ENCODE data around the gene FLNC.

The FLNC gene

DNA sequence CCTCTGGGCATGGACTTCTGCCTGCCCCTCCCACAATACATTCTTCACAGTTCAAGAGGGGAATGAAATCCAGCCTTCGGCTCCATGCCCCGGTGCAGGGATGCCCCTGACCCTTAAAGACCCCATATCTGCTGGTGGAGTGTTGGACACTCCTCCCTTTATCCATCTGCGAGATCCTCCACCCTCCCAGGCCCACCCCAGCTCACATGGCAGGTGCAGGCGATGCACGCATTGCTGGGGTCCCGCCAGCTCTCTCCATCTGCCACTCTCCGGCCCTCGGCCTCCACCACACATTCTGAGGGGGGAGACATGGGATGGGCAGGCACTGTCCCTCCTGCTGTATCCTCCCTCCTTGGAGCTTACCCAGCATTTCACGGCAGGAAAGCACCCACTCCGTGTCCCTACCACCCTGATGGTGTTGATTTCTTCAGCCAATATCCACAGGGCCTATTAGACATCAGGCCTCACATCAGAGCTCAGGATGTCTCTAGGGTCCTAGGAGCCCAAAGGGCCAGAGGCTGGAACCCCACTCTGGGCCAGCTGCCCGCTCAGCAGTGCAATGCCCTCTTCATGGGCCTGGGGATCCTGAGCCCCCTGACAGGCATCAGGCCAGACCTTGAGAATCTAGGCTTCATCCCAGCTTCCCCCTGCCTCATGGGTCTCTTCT, 50.7 kb downstream of the FLNC start:
- no peak for FAIRE-seq

DNA sequence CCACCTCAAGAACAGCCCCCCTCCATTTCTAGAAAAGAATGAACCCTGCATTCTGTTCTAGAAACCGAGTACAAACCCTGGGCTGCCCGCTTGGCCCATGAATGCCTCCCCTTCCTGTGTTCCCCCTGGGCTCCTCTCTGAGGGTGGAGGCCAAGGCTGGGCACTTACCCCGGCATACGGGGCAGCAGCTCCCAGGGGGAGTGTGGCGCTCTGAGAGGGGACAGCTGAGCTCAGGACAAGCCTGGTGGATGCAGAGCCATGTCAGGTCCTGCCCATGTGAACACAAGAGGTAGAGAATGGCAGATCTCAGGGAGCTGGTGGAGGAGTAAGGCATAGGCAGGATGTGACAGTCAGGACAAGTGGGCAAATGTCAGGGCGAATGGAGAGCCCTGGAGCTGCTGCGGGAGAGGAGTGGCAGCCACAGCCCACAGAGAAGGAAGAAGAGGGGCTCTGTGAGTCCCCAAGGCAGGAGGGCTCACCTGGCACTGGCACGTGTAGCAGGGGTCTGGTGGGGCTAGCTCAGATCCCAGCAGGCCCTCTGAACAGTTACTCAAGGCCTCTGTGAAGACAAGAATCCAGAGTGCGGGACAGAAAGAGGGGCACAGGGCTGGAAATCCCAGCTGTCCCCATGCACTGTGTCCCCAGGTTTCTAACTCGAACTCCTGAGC, 51.4 kb downstream of the FLNC start:
- FAIRE-seq: no peak

DNA sequence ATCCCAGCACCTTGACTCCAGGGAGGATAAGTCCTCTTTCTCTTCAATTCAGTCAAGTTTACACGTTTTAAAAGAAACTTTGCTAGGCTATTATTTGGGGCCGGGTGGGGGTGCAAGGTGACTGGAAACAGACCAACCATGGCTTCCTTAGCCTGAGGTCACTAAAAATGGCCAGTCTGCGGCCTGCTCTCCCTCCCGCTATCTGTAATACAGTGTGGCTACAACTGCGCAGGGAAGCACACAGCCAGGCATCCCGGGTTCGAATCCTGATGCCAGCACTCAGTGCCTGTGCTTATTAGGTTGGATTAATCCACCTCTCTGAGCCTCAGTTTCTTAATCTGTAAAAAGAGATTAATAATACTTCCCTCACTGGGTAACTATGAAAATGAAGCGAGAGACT, 51.9 kb downstream of the FLNC start:
- FAIRE-seq: no peak

DNA sequence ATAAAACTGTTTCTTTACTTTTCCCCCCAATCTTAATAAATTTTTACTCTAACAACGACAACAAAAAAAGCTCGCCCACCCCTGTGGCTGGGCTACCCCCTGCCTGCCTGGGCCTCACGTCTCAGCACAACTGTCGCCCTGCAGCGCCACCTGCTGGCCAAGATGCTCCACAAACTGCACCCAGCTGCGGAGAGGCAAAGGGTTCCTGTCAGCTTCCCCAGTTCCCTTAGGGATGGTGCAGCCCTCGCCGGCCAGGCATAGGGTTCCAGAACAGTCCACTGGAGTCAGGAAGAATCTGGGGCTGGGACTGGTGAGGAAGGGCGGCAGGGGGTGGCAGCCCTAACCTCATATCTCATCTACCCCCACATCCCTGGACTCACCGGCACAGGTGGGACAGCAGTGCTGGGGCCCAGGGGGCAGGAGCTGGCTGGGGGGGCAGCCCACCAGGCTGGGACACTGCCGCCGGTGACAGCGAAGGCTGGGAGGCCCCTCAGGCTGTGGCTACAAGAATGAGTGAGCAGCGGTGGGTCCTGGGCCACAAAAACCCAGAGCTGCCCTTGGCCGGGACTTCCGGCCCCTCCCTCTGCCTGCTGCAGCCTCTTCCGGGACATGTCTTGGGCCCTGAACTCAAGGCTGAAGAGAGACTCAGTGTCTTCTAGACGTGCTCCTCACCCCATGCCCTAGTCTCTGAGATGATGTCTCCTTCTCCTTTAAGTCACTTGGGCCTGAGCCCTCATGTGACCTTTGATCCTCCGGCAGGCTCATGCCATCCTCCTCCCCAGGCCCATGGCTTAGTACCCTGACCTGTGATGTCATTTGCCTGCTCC, 53.6 kb downstream of the FLNC start:
- no peak for FAIRE-seq

DNA sequence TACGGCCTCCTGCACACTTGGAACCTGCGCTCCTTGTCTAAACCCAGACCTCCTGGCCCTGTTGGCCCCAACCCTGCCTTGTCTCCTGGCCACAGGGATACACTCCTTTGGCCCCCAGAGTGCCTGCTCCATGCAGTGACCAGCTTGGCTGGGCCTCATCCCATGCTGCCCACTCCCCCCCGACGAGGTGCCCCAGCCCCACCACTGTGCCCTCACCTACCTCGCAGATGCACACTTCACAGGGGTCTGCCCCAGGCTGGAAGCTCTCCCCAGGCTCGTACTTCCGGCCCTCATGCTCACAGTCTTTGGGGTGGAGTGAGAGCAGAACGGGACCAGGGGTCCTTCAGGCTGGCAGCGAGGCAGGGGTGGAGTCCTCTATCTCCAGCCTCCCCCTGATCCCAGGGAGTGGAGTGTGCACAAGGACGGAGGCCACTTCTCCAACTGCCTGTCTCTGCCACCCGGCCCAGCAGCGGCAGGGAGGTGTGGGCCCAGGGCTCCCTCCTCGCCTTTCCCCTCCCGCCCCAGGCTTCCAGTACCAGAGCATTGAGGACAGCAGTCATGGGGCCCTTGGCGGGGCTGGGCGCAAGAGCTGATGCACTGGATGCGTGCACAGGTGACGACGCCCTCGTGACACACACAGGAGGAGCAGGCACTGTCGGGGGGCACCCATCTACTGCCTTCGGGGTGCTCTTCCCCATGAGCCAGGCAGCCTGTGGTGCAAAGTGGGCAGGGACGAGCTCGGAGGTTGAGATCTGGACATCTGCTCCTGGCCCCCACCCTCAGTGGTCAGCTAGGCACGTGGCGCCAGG, 54.6 kb downstream of the FLNC start:
- no peak for FAIRE-seq

DNA sequence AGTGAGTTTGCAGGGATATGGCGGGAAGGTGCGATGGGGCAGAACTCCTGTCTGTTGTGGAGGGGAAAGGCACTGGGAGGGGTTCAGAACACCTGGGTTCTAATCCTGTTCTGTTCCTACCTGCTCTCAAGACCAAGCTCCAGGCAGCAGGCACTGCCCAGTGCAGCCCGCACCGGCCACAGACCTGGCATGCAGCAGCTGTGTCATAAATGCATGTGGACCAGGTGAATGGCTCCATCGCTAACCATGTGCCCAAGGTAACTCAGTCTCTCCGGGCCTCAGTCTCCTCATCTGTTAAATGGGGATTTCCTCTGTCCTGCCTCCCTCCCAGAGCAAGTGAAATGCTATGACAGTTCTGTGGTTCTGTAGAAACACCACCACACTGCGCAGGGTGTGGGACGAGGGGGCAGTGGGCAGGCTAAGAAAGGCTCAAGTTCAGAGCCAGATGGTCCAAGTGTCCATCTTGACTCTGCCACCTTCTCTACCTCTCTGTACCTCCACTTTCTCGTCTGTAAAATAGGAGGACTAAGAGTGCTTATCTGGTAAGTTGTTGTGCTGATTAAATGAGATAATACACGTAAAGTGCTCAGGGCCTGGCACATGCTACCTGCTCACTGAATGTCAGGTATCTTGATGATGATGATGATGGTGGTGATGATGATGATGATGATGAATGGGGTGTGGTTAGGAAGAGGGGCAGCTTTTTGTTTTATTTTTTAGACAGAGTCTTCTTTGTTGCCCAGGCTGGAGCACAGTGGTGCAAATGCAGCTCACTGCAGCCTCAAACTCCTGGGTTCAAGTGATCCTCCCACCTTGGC, 55.4 kb downstream of the FLNC start:
- FAIRE-seq: no peak

DNA sequence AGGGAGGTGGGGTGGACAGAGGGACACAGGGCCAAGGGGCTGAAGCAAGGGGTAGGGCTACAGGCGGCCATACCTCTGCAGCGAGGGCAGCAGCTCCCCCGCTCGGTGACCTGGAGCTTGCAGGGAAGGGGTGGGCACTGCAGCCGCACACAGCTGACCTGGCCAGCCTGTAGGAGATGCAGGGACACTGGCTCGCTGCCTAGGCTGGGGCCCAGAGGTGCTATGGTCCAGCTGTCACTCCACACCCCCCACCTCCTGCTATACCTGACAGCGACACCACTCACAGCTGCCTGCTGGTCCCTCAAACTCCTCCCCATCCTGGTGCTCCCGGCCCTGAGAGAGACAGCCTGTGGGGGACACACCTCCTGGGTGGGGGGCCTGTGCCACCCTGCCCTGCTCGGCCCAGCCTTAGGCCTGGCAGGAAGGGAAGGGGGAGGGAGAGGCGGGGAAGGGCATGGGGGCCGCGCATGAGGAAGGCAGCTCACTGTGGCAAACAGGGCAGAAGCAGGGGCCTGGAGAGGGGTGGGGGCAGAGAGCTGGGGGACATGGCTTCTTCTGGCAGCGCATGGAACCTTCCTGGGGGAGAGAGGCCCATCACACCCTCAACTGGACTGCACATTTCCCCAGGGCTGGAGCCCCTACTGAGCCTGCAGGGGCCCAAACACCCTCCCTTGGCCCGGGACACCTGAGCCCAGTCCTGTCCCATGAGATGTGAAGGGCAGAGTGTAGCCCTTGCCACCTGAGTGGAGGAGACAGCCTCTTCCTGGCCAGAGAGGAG, 56.4 kb downstream of the FLNC start:
- FAIRE-seq: no peak

DNA sequence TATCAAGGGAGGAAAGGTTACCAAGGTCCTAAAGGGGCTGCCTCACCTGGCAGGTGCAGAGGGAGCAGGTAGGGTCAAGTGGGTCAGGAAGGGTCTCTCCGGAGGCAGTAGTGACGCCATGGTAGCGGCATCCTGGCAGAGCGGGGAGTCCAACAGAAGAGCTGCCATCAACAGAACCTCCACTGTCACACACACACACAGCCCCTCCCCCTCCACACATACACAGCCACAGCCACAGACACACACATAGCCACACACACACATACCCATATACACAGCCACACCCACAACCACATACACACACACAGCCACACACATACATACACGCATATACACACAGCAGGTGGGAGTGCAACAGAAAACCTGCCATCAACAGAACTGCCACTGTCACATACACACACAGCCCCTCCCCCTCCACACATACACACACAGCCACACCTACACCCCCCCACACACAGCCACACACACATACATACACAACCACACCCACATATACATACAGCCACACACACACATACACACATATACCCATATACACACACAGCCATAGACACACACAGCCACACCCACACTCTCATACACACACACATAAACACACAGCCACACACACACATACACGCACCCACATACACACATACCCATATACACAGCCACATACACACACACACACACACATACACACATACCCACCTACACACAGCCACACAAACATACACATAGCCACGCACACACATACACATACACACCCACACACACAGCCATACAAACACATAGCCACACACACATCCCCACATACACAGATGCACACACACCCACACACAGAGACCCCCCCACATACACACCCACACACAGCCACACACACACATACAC, 57.2 kb downstream of the FLNC start:
- FAIRE-seq: no peak

DNA sequence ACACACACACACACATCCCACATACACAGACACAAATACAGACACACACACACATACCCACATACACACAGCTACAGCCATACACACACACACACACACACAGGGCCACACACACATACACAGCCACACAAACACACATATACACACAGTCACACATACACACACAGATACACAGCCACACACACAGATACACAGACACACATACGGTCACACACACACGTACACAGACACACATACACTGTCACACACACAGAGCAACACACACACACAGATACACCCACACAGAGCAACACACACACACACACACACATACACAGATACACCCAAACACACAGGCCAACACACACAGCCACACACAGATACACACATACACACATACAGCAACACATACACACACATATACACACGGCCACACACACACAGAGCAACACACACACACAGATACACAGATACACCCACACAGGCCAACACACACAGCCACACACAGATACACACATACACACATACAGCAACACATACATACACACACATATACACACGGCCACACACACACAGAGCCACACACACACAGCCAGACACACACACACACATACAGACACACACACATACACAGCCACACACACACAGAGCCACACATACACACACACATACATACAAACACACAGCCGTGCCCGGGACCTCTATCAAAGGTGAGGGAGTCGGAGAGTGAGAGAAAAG, 58.0 kb downstream of the FLNC start:
- FAIRE-seq: no peak

DNA sequence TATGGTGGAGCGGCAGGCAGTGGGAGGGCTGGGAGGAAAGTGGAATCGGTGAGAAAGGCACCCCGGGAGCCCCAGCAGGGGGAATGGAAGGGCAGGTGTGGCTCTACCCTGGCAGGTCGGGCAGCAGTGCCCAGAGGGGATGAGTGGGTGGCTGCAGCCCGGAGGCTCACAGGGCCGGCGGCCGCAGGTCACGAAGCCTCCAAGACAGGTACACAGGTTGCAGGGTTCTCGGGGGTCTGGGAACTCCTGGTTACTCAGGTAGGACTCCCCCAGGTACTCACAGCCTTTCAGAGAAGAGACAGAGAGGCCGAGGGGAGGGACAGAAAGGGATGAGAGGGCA, 58.5 kb downstream of the FLNC start:
- no peak for FAIRE-seq

DNA sequence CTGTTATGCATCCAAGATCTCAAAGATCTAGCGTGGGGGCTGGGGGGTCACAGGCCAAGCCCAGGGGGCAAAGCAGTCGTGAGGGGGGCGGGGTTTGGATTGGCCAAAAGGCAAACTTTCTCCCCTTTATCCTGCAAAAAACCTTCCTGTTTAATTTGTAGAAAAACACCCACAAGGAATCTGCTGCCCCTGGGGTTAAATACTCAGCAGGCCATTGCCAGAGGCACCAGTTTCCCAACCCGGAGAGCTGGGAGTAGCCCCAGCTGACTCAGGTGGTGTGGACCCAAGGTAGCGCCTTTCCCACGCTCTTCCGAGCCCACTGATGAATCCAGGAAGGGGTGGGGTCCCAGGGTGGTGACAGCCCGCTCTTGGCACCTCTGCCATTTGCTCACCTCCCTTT, 58.9 kb downstream of the FLNC start:
- no peak for FAIRE-seq

DNA sequence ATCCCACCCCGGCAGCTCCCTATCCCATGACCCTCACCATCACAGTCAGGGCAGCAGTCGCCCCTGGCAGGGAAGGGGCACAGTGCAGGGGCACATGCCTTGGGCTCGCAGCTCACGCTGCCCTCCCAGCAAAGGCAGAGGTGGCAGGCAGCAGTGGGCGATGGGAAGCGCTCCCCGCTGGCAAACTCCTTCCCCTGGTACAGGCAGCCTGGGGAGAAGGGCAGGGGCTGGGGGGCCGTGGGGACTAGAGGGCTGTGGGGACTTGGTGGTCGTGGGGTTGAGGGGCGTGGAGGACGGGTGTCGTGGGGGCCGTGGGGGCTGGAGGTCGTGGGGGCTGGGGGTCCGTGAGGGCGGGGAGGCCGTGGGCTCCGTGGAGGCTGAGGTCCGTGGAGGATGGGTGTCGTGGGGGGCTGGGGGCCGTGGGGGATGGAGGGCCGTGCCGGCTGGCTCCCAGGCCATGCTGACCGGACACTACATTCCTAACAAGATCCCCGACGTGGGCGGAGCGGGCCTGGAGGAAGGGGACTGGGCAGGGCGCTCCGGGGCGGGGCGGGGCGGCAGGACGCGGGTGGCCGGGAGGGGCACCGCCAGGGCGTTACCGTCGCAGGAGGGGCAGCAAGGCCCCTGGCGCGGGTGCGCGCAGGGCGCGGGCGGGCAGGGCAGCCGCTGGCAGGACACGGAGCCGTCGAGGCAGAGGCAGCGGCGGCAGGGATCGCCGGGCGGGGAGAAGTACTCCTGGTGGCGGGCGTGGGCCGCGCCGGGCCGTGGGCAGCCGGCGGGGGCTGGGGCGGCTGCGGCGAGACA, 60.3 kb downstream of the FLNC start:
- FAIRE-seq: no peak

DNA sequence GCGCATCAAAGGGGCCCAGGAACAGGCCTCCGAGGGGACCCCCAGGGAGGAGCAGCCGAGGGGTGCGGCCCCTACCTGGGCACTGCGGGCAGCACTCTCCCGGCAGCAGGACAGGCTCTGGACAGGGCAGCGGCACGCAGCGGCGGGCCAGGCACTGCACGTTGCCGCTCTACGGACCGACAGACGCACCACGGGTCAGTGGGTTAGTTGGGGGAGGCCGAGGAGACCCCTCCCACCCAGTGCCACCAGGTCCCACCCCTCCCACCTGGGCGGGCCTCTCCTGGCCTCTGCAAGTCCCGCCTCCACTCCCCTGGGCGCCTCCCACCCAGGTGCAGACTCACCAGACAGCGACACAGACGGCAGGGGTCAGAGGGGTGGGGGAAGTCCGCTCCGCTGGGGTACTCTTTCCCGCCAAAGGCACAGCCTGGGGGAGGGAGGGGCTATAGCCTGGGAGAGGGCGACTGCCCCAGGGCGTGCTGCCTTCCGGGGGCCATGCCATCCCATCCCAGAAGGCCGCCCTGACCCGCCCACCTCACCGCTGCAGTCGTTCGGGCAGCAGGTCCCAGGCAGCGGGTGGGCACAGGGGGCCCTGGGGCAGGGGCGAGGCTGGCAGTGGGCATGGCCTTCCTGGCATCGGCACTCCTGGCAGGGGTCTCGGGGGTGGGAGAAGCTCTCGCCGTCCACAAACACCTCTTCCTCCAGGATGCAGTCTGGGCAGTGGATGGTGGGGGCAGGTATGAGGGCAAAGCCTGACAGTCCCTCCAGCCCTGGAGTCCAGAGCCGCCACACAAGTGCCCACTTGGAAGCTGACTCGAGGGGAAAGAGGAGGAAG, 61.1 kb downstream of the FLNC start:
- no peak for FAIRE-seq

DNA sequence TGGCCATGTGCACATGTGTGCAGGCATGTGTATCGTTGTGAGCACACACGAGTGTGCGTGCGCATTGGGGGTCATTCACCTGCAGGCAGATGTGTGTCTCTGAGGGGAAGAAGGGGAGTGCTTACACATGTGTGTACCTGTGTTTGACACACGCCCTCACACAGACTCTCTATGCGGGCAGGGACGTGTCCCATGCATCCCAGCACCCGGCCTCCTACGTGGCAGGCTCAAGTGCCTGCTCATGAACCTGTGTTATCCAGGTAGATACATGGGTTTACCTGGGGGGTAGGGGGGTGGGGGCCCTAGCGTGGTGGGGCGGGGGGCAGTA, 61.7 kb downstream of the FLNC start:
- no peak for FAIRE-seq

DNA sequence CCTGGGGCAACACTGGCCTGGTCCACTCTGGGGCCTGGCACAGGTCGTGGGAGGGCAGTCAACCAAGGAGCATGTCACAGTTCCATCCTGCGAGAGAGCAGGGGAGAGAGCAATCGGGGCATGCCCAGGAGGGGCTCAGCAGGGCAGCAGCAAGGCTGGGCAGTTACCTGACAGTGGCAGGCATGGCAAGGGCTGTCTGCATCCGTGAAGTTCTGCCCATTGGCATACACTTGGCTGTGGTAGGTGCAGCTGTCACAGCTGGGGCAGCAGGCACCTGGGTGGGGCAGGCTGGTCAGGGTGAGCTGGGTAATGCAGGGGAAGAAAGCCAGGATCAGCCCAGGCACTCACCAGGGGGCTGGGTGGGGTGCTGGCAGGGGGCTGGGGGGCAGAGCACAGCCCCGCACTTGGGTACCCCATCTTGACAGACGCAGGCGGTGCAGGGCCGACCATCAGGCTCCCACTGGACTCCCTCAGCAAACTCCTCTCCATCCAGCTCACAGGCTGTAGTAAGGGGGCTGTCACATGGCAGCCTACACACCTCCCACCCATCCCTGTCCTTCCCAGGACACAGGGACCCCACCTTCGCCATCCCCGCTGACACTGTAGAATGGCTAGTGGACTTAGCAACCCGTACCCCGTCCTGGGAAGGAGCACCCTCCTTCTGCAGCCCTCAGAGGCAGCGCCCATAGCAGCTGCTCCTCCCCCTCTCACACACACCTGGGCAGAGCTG, 62.5 kb downstream of the FLNC start:
- FAIRE-seq: no peak

DNA sequence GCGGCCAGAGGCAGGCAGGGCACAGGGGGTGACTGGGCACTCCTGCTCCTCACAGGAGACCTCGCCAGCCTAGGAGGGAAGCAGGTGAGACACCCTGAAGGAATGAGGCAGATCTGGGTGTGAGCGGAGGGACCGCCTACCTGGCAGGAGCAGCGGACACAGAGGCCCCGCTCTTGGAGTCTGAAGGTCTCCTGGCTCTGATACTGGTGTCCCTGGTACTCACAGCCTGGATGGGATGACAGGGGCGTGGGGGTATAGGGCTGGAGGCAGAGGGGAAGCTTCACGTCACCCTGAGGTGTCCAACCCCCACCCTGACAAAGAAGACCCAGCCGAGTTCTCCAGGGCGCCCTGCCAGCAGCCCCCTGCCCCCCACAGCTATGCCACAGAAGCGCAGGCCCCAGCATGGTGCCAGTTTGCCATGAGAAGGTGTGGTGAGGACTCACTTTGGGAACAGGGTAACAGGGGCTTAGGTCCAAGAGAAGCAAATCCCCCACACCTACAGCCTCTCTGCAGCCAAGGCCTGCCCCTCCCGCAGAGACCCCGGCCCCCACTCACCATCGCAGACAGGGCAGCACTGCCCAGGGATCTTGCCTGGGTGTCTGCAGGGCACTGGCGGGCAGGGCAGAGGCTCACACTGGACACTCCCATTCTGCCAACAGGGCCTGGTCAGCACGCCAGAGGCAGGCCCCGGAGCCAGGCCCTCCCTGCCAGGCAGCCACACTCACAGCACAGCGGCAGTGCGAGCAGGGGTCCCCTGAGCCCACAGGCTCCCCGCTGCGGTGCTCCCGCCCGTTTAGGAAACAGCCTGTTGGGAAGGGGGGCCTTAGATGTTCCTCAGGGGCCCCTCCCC, 63.3 kb downstream of the FLNC start:
- FAIRE-seq: no peak

DNA sequence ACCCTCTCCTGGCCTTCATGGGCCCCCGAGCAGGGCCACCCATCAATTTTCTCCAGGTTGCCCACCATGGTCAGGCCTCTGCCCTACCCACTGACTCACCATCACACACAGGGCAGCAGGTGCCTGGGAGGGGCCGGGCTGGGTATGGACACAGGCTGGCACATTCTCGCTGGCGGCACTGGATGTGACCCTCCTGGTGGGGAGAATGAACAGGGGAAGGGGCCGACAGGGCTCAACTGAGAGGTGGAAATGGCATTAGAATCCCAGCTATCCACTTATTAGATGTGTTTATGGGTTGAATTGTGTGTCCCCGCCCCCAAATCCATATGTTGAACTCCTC, 63.9 kb downstream of the FLNC start:
- no peak for FAIRE-seq

Measured in endometrium (tissue), 2 donors.